ENCODE measurements around the gene HOXB1.

Gene HOXB1

DNA sequence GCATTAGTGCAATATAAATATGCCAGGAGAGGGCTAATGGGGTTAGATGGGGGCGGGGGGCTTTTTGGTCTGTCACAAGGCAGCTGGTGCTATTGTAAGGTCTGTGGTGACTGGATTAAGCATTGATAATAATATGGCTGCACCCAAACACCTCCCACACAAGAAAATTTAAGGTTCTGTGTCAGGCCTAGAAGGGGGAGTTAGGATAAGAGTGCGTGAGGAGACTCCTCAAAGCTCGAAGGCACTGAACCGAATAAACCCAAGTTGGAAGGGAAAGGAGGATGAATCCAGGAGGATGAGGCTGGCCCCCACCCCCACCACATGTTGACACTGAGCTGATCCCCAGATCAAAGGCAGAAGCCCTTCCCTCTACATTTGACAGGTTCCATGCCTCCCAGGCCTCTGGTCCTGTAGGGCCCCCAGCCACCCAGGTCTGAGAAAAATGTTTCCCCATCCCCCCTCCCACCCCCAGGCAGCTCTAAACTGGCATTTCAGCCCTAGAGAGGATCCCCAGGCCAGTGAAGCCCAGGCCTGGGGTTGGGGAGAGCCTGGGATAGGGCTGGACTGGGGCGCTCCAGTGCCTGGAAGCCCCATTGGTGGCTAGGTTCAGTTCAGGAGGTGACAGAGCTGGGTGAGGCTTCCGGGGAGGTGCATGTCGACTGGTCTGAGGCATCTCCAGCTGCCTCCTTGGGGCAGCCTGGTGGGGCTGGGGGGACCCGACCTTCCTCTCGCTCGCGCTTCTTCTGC is 1.7 kb downstream of the HOXB1 start:
- H3K4me3 ChIP-seq (ENCODE audit: low read depth, low read length) = no peak overlapping the region
- TF ChIP-seq CTCF (IDR thresholded peaks at IDR 0.05; ENCODE audit: low read depth, low read length) = no peak

- TF ChIP-seq CTCF (IDR thresholded peaks at IDR 0.05; ENCODE audit: low read depth, low read length) = no peak
- H3K4me3 ChIP-seq (ENCODE audit: low read depth, low read length) = no peak overlapping the region
Observed at GRCh38 chr17:48528153-48528935, 2.5 kb downstream of the HOXB1 start.

- no peak for TF ChIP-seq CTCF (IDR thresholded peaks at IDR 0.05; ENCODE audit: low read depth, low read length)
- no peak overlapping the region for H3K4me3 ChIP-seq (ENCODE audit: low read depth, low read length)
Observed at GRCh38 chr17:48527547-48527932, 3.3 kb downstream of the HOXB1 start.

GRCh38 chr17:48526608-48527546 is 3.9 kb downstream of the HOXB1 start:
- no peak for TF ChIP-seq CTCF (IDR thresholded peaks at IDR 0.05; ENCODE audit: low read depth, low read length)
- H3K4me3 ChIP-seq (ENCODE audit: low read depth, low read length) = no peak overlapping the region

DNA sequence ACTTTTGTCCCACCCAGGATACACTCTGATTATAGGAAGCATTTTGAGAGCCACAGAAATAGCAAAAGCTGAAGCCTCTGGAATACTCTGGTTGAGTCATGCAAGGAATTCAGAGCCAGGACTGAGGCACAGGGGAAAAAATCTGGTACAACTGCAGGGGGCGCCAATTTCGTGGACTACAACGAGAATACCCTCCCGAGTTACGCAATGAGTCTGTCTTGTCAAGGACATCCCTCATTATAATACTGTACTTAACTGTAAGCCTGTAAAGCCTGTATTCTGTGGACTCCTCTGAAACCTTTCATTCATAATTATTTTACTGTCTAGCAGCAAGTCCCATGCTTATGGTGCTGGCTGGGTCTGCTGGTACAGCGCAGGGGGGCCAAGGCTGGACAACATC is 7.8 kb downstream of the HOXB1 start:
- 0 out of 2 replicates have a peak, but pooled peaks have one; percentile 29 for TF ChIP-seq CTCF (IDR thresholded peaks at IDR 0.05; ENCODE audit: low read depth, low read length)
- H3K4me3 ChIP-seq (ENCODE audit: low read depth, low read length) = no peak overlapping the region

DNA sequence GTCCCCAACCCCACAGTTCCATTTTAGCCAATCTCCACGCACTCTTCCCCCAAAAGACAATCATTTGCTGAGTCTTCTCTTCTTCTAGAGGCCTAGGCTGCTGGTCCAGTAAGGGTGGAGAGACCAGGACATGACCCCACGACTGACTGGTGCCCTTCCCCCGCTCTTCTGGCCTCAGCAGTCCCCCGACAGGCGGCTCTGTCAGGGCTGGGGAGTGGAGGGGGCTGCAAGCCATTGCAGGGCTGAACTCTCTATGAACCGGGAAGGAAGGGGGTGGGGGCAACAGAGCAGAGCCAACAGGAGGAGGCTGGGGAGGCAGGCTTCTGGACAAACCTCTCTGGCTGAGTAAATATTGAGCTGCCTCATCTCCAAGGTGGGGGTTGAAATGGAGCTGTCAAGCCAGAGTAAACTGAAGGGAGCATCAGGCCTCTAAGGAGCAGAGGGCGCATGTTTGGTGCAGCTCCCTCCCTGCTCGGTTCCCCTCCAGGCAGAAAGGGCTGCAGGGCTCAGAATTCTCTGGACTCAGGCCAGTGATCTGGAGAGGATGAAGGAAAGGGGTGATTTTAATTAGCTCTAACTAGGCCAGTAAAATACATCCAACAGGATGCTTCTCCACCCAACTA is 8.7 kb downstream of the HOXB1 start:
- TF ChIP-seq CTCF (IDR thresholded peaks at IDR 0.05; ENCODE audit: low read depth, low read length) = no peak
- H3K4me3 ChIP-seq (ENCODE audit: low read depth, low read length) = no peak overlapping the region

Data from WI38 (cell line).